Right renal pelvis (tissue), 4 donors: Measurements from ENCODE around the gene PAGE2. TPM values are rescaled to one million over a fixed set of nuclear protein-coding genes. Genes with fewer than 3 reads are reported as not detected.
"Not testable (repeated sequence)": the region's sequence is repeated elsewhere in the genome, so short reads cannot be mapped to it uniquely, and the experiment has no call there.

Source experiments
- DNase-seq, 4 donors: peaks; one replicate each; pipeline ENCODE4 v3.0.0-alpha.2; 2013; ENCODE audit warnings: low read depth in 4 of 4, low spot score in 3 of 4, missing footprints in 1 of 4
- polyA plus RNA-seq, 4 donors: library from polyadenylated mRNA; unstranded; fragments of 120-200 nt; gene quantifications; one replicate each; pipeline ENCODE4 v1.2.1, GENCODE V29; 2013; ENCODE audit not compliant: insufficient read length in 4 of 4

PAGE2 gene
- polyA plus RNA-seq, 4 donors: not detected

DNA sequence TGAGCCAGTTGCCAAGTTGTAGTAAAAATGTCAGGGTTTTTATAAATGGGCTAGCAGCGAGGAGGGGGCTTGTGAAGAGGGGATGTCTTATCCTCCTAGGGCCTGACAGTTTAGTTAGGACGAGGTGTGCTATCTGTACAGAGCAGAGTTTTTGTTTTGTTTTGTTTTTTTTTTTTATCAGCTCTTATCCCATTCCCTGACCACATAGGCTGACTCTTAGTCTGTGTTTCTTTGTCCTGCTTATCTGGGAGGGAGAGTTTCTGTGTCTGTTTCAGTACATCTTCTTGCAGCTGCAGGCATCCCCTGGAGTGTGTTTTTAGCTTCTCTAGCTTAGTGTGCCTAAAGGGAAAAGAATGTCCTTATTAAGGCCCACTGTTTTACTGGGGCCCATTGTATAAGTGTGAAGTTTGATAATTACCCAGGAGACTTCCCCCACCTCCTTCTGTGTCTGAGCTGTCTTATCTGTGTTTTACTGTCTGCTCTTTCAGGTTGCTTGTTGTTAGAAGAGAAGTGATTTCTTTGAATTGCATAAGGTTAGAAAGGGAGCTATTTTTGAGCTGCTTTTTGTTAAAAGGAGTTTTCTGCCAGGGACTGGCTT is 32.0 kb downstream of the PAGE2 start:
- DNase-seq: no peak

DNA sequence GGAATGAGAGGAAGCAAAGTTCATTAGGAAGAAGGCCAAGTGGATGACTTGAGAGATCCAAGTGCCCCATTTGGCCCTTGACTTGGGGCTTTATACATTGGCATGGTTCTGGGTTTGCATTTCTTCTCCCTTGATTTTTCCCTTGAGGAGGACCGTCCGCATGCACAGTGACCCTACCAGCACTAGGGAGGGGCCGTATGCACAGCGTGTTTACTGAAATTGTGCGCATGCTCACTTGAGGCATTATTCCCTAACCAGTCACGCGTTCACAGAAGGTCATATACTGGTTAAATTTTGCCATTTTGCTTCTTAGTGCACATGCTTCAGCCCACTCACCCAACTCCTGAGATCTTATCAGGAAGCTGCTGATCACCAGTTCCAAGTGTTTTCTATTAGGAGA is 35.1 kb downstream of the PAGE2 start:
- DNase-seq: no peak

DNA sequence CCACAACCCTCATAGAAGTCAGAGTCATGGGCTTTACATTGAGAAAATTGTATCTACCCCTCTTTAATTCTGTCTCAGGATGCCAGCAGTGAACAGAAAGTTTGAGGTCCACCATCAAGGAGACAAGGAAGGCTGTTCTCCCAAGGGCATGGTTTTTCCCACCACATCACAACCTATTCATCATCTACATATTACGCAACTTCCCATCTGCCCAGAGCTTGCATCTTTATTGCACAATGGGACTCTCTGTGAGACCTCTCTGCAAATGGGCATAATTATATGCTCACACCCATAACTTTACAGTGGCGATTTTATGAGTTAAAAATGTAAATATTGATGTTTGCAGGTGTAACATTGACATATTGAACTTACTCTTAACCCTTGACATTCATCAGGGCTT is 38.9 kb downstream of the PAGE2 start:
- DNase-seq: no peak

DNA sequence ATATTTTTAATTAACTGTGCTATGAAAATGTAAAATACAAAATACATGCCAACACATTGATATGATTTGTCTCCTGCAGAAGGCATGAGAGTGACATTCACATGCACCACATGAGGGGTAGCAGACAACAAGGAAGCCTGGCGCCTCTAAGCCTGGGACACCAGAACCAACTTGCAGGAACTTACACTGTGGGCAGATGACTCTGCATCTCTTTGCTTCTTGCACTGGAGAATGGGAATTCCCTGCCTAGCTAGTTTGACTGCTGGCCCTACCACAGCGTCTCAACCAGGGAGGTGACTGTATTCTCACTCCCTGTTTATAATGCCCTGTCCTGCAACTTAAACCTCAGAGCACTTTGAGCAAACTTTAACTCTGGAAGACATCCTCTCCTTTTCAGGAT is 40.5 kb downstream of the PAGE2 start:
- DNase-seq: no peak

- no peak for DNase-seq
These were observed 41.7 kb downstream of the PAGE2 start for GRCh38 chrX:55130481-55130880.

GRCh38 chrX:55132416-55132815 is 43.6 kb downstream of the PAGE2 start:
- no peak for DNase-seq

- no peak for DNase-seq
These were observed 46.4 kb downstream of the PAGE2 start for GRCh38 chrX:55135171-55135570.

DNA sequence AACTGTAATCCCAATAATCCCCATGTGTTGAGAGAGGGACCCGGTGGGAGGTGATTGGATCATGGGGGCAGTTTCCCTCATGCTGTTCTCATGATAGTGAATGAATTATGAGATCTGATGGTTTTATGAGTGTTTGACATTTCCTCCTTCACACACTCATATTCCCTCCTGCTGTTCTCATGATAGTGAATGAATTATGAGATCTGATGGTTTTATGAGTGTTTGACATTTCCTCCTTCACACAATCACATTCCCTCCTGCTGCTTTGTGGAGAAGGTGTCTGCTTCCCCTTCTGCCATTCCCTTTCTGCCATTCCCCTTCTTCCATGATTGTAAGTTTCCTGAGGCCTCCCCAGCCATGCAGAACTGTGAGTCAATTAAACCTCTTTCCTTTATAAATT is 52.0 kb downstream of the PAGE2 start:
- DNase-seq: not testable (repeated sequence)

Other genes with a start within 250 kb of the PAGE2 start
- gene TRO, start 168.2 kb upstream of the PAGE2 start, polyA plus RNA-seq: 100 to 1,000 TPM in 3 of 4 donors, 10 to 100 TPM in 1; 98.6 to 111 (median 104) TPM
- under 1 TPM; 0.41 to 0.58 (median 0.48) TPM for gene PFKFB1, start 94.8 kb upstream of the PAGE2 start, polyA plus RNA-seq
- gene APEX2, start 88.7 kb upstream of the PAGE2 start, polyA plus RNA-seq: 10 to 100 TPM; 17.2 to 18.8 (median 18.0) TPM
- 10 to 100 TPM in 3 of 4 donors, 1 to 10 TPM in 1; 9.6 to 20.3 (median 15.4) TPM for gene ALAS2, start 58.0 kb upstream of the PAGE2 start, polyA plus RNA-seq
- not detected for gene PAGE2B, start 14.0 kb upstream of the PAGE2 start, polyA plus RNA-seq
- gene PAGE5, start 131.3 kb downstream of the PAGE2 start, polyA plus RNA-seq: not detected
- gene PAGE3, start 175.9 kb downstream of the PAGE2 start, polyA plus RNA-seq: not detected